ENCODE measurements around the gene STUB1.

DNA sequence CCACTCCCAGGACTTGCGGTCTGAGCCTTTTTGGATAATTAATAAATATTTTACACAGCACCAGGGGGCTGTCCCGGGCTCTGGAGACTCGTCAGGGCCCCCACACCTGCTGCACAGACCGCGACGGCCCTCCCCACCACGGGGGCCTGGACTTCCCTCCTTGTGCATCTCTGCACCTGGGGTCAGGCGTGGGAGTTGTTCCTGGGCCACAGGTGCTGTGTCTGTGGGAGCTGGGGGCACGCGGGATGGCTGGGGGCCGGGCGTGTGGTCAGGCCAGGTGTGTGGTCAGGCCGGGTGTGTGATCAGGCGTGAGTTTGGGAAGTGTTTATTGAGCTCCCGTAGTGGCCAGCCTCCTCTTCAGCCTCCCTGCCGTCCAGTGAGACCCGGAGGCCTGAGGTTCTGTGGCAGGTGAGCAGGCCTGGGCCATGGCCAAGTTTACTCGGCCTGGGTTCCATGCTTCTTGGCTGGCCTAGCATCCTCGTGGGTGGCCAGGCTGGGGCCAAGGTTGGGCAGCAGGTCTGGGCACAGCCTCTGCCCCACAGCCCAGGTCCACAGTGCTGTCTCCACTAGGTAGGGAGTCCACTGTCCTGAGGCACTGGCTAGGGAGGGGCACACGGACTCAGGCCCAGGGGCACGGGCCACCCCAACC, 1.9 kb upstream of the STUB1 start:
- TF ChIP-seq, protein P1, sequence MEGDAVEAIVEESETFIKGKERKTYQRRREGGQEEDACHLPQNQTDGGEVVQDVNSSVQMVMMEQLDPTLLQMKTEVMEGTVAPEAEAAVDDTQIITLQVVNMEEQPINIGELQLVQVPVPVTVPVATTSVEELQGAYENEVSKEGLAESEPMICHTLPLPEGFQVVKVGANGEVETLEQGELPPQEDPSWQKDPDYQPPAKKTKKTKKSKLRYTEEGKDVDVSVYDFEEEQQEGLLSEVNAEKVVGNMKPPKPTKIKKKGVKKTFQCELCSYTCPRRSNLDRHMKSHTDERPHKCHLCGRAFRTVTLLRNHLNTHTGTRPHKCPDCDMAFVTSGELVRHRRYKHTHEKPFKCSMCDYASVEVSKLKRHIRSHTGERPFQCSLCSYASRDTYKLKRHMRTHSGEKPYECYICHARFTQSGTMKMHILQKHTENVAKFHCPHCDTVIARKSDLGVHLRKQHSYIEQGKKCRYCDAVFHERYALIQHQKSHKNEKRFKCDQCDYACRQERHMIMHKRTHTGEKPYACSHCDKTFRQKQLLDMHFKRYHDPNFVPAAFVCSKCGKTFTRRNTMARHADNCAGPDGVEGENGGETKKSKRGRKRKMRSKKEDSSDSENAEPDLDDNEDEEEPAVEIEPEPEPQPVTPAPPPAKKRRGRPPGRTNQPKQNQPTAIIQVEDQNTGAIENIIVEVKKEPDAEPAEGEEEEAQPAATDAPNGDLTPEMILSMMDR (IDR thresholded peaks at IDR 0.05), result no peak
- TF ChIP-seq POLR2A (IDR thresholded peaks at IDR 0.05), result no peak

Measured in tibial nerve (tissue), 3 donors.